RWPE2 (cell line): ENCODE data around the gene PODNL1.

Source experiments
- ATAC-seq: fragments of 200-7000 bp; cut with Tn5 transposase; 3 replicates; pipeline ENCODE4 v1.9.1; 2021; ENCODE audit warnings: low read depth
- DNase-seq: peaks from one replicate; pipeline ENCODE4 v3.0.0-alpha.2; 2020; ENCODE audit warnings: low spot score
- H3K27ac ChIP-seq: fragments of 450-650 bp; 2 replicates; pipeline ENCODE4 v1.5.1; 2017; ENCODE audit warnings: mild to moderate bottlenecking; ENCODE audit not compliant: poor library complexity, severe bottlenecking
- H3K27me3 ChIP-seq: fragments of 250-450 bp; sonication (Bioruptor Pico); 2 replicates; pipeline ENCODE4 v1.5.1; 2021; ENCODE audit warnings: mild to moderate bottlenecking, moderate library complexity; ENCODE audit not compliant: insufficient read depth, poor library complexity, severe bottlenecking
- H3K36me3 ChIP-seq: fragments of 250-450 bp; sonication (Bioruptor Pico); 2 replicates; pipeline ENCODE4 v1.5.1; 2020; ENCODE audit warnings: low read depth, mild to moderate bottlenecking, moderate library complexity
- H3K4me1 ChIP-seq: fragments of 250-450 bp; sonication (Bioruptor Pico); 2 replicates; pipeline ENCODE4 v1.5.1; 2021; ENCODE audit warnings: mild to moderate bottlenecking, moderate library complexity; ENCODE audit not compliant: insufficient read depth, poor library complexity, severe bottlenecking
- H3K4me3 ChIP-seq: fragments of 250-450 bp; sonication (Bioruptor Pico); 2 replicates; pipeline ENCODE4 v1.5.1; 2021; ENCODE audit warnings: mild to moderate bottlenecking, moderate library complexity; ENCODE audit not compliant: severe bottlenecking
- H3K9me3 ChIP-seq: fragments of 250-450 bp; sonication (Bioruptor Pico); 2 replicates; pipeline ENCODE4 v1.5.1; 2021; ENCODE audit warnings: mild to moderate bottlenecking, moderate library complexity; ENCODE audit not compliant: severe bottlenecking
- TF ChIP-seq, protein P1 (sequence below): fragments of 450-650 bp; IDR thresholded peaks from one replicate; pipeline ENCODE4 v1.5.1; 2017; ENCODE audit warnings: mild to moderate bottlenecking, moderate library complexity; ENCODE audit not compliant: poor library complexity, severe bottlenecking

The PODNL1 gene

DNA sequence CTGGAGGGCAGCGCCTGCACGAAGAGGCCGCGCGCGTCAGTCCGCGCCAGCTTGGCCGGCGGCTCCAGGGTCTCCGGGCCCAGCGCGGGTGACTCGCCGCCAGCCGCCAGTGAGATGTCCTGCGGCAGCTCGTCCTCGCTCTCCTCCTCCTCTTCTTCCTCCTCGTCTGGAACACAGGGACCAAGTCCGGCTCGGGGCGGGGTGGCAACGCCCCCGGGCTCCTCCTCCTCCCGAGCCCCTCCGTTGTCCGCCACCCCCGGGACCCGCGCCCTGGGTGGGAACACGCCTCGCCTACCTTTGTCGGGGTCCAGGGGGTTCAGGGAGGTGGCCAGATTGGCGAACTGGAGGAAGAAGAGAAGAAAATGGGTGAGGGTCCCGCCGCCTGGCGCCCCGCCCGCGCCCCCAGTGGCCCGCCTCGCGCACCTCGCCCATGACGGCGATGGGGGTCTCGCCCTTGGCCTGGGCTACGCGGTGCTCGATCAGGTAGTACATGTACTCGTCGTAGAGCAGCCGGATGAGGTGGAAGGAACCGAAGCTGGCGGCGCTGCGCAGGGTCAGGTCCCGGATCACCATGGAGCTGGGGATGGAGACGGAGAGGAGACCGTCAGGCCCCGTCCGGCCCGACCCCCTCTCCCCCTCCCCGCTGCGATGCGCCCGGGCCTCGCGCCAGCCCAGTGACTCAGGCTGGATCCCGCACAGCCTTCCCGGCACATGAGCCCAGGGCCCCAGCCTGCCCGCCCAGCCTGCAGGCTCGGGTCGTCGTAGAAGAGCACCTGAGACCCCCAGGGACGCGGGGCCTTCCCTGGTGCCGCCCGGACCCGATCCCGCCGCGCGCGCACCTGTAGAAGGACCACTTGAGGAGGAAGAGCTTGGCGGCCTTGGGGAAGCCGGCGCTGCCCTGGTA, 24.7 kb upstream of the PODNL1 start:
- DNase-seq: no peak
- no peaks in the 10 kb centered on the region for H3K9me3 ChIP-seq
- ATAC-seq: no peak
- H3K27me3 ChIP-seq: no peaks in the 10 kb centered on the region
- TF ChIP-seq, protein P1, sequence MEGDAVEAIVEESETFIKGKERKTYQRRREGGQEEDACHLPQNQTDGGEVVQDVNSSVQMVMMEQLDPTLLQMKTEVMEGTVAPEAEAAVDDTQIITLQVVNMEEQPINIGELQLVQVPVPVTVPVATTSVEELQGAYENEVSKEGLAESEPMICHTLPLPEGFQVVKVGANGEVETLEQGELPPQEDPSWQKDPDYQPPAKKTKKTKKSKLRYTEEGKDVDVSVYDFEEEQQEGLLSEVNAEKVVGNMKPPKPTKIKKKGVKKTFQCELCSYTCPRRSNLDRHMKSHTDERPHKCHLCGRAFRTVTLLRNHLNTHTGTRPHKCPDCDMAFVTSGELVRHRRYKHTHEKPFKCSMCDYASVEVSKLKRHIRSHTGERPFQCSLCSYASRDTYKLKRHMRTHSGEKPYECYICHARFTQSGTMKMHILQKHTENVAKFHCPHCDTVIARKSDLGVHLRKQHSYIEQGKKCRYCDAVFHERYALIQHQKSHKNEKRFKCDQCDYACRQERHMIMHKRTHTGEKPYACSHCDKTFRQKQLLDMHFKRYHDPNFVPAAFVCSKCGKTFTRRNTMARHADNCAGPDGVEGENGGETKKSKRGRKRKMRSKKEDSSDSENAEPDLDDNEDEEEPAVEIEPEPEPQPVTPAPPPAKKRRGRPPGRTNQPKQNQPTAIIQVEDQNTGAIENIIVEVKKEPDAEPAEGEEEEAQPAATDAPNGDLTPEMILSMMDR: no peak
- H3K27ac ChIP-seq: no peak overlapping the region
- no peaks in the 10 kb centered on the region for H3K4me1 ChIP-seq
- peaks cover 34% of the 10 kb centered on the region for H3K36me3 ChIP-seq
- H3K4me3 ChIP-seq: no peak overlapping the region

- H3K4me1 ChIP-seq: no peaks in the 10 kb centered on the region
- H3K9me3 ChIP-seq: no peaks in the 10 kb centered on the region
- H3K36me3 ChIP-seq: peaks cover 35% of the 10 kb centered on the region
- TF ChIP-seq, protein P1: no peak
- H3K4me3 ChIP-seq: no peak overlapping the region
- ATAC-seq (no peak), DNase-seq (no peak)
- H3K27me3 ChIP-seq: no peaks in the 10 kb centered on the region
- no peak overlapping the region for H3K27ac ChIP-seq
Observed at GRCh38 chr19:13961826-13962698, 23.8 kb upstream of the PODNL1 start.

DNA sequence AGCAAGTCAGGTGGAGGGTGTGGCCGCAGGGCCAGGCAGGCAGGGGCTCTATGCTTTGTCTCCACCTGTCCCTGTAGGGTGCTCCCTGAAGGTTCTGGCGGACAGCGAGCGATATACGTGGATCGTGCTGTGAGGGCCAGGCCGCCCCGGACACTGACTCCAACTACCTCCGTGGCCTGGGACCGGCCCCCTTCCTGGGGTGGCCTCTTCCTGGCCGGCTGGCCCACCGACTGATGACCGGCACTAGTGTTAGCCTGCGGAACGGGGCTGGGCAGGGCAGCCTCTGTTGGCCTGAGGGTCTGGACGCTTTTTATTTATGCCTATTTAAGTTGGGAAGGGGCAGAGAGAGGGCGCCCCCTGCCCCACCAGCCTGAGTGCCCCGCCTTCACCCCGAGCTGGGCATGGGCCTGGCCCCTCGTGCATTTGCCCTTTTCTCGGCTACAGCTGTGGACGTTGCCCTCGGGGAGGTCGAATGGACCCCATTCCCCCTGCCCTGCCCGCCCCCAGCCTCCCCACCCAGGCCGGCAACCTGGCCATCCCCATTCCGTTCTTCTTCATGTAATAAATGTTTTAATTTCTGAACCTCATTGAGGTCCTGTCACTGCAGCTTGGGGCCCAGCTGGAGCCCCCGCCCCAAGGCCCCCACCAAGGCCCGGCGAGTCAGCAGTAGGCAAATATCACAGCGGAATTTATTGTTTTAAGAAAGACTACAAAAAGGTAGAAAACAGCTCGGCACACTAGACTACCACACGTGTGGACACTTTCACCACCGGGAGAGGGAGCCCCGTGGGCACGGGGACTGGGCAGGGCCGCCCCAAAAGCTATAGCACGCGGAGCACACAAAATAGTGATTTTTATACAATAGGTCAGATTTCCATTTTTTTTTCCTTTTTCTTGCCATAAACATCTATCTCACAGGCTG, 22.9 kb upstream of the PODNL1 start:
- peaks cover 44% of the 10 kb centered on the region for H3K36me3 ChIP-seq
- TF ChIP-seq, protein P1: no peak
- no peak overlapping the region for H3K4me3 ChIP-seq
- DNase-seq: no peak
- ATAC-seq: no peak
- no peaks in the 10 kb centered on the region for H3K4me1 ChIP-seq
- no peak overlapping the region for H3K27ac ChIP-seq
- no peaks in the 10 kb centered on the region for H3K9me3 ChIP-seq
- H3K27me3 ChIP-seq: no peaks in the 10 kb centered on the region

GRCh38 chr19:13959962-13960862, 22.0 kb upstream of the PODNL1 start:
- no peak overlapping the region for H3K27ac ChIP-seq
- H3K4me1 ChIP-seq: no peaks in the 10 kb centered on the region
- TF ChIP-seq, protein P1: peak; percentile 11
- H3K9me3 ChIP-seq: no peaks in the 10 kb centered on the region
- H3K36me3 ChIP-seq: peaks cover 54% of the 10 kb centered on the region
- H3K27me3 ChIP-seq: no peaks in the 10 kb centered on the region
- no peak overlapping the region for H3K4me3 ChIP-seq
- ATAC-seq: peak; percentile 19; the same call in 1 of the 3 replicates
- no peak for DNase-seq
